K562 (cell line): Measurements from ENCODE around the gene SNPH. TPM values are rescaled to one million over a fixed set of nuclear protein-coding genes. Genes with fewer than 3 reads are reported as not detected.
A peak's percentile ranks its signal among the peaks of the same experiment; 100 is the strongest.

Source experiments
- BRD4 ChIP-seq: fragments of 200-600 bp; sonication (generic); IDR thresholded peaks from 2 replicates; pipeline ENCODE4 v1.6.1; 2017; ENCODE audit warnings: inconsistent platforms
- CBX5 ChIP-seq: IDR thresholded peaks from 2 replicates; pipeline ENCODE4 v1.6.1; 2014; ENCODE audit warnings: low read depth, borderline replicate concordance
- CHD7 ChIP-seq: fragments of 200-600 bp; sonication (generic); IDR thresholded peaks from one replicate; pipeline ENCODE4 v1.6.1; 2012; ENCODE audit warnings: mild to moderate bottlenecking, low read depth, low read length, inconsistent platforms
- ESRRB ChIP-seq: fragments of 250-450 bp; sonication (Bioruptor Pico); IDR thresholded peaks from 2 replicates; pipeline ENCODE4 v1.5.0; 2020; ENCODE audit warnings: mild to moderate bottlenecking, moderate library complexity, borderline replicate concordance
- GTF2A2 ChIP-seq: IDR thresholded peaks from 2 replicates; pipeline ENCODE4 v1.6.1; 2016; ENCODE audit warnings: mild to moderate bottlenecking, missing genetic modification characterization, missing compliant biosample characterization
- HNRNPL ChIP-seq: fragments of 200-400 bp; formaldehyde crosslinking; IDR thresholded peaks from 2 replicates; pipeline ENCODE4 v1.6.1; 2017; ENCODE audit warnings: low read depth, mild to moderate bottlenecking, low read length
- HNRNPUL1 ChIP-seq: fragments of 200-400 bp; formaldehyde crosslinking; IDR thresholded peaks from 2 replicates; pipeline ENCODE4 v1.6.1; 2017; ENCODE audit warnings: low read length
- JUNB ChIP-seq: fragments of 450-650 bp; formaldehyde crosslinking; conservative IDR thresholded peaks from 2 replicates; pipeline ENCODE4 v1.4.0; 2020; ENCODE audit warnings: mild to moderate bottlenecking
- PHB ChIP-seq: fragments of 250-450 bp; sonication (Bioruptor Pico); IDR thresholded peaks from 2 replicates; pipeline ENCODE4 v1.5.0; 2021
- ZKSCAN8 ChIP-seq: fragments of 200-800 bp; sonication (Bioruptor generic); IDR thresholded peaks from 2 replicates; pipeline ENCODE4 v1.6.1; 2016; ENCODE audit warnings: missing genetic modification characterization, missing compliant biosample characterization
- polyA plus RNA-seq, 8 experiments: library from polyadenylated mRNA; depleted of rRNA in 4 of 8; stranded (reverse) in 5 of 8; unstranded in 3 of 8; fragments of >200 nt; fragmentation: Nextera tagmentation in 2 of 8; fragmentation: Illumina TruSeq in 1 of 8; extraction: Ambion mirVana in 2 of 8; extraction: Trizol in 1 of 8; gene quantifications; 2 replicates each; pipeline versions ENCODE4 v1.2.1 to v1.2.3, GENCODE V29; 2011 to 2014; ENCODE audit warnings: inconsistent platforms in 1 of 8, missing spikeins in 1 of 8
- total RNA-seq, 7 experiments: library from RNA; depleted of rRNA in 6 of 7; stranded (reverse); fragments of >200 nt in 6 of 7; fragmentation: Illumina TruSeq in 2 of 7; extraction: Trizol in 2 of 7; gene quantifications; 2 replicates each; pipeline versions ENCODE4 v1.2.1 to v1.2.3, GENCODE V29; 2011 to 2021; ENCODE audit warnings: low replicate concordance in 1 of 7

Gene SNPH
- total and polyA plus RNA-seq, 9 of the 15 experiments (the other 6 are each of a cell fraction or from before 2014, with no cell fraction given) = 0.03 to 4.2 (median 1.4) TPM

GRCh38 chr20:1325173-1326030 is 59.3 kb downstream of the SNPH start (continued):
- no peak for TF ChIP-seq ZKSCAN8
- TF ChIP-seq HNRNPL = no peak
- no peak for TF ChIP-seq CHD7
- TF ChIP-seq HNRNPUL1 = no peak
- peak; percentile 97 for TF ChIP-seq BRD4
- no peak for TF ChIP-seq ESRRB (CRISPR knock-in tag)
- TF ChIP-seq GTF2A2 (tag) = no peak
- TF ChIP-seq JUNB (CRISPR knock-in tag) = no peak
- no peak for TF ChIP-seq CBX5
- no peak for TF ChIP-seq PHB (CRISPR knock-in tag)
